ENCODE measurements around the gene UBALD2.
"Not testable (repeated sequence)": the region's sequence is repeated elsewhere in the genome, so short reads cannot be mapped to it uniquely, and the experiment has no call there.

- not testable (repeated sequence) for TF ChIP-seq CTCF (conservative IDR thresholded peaks at IDR 0.05 in 1 of 2, IDR thresholded peaks at IDR 0.05 in 1 of 2; ENCODE audit: low read depth in 1 of 2, low read length in 2 of 2); EZH2 (IDR thresholded peaks at IDR 0.05; ENCODE audit: low read length, missing control alignments)
These were observed 12.0 kb upstream of the UBALD2 start for GRCh38 chr17:76252967-76253766.
